NCI-H1436 (cell line): ENCODE data around the gene ZFP36.
"Not testable (repeated sequence)": the region's sequence is repeated elsewhere in the genome, so short reads cannot be mapped to it uniquely, and the experiment has no call there.

ENCODE experiments used
- DNase-seq: peaks from one replicate; lab custom pipeline; 2025; lab: John Stamatoyannopoulos, UW

The ZFP36 gene

DNA sequence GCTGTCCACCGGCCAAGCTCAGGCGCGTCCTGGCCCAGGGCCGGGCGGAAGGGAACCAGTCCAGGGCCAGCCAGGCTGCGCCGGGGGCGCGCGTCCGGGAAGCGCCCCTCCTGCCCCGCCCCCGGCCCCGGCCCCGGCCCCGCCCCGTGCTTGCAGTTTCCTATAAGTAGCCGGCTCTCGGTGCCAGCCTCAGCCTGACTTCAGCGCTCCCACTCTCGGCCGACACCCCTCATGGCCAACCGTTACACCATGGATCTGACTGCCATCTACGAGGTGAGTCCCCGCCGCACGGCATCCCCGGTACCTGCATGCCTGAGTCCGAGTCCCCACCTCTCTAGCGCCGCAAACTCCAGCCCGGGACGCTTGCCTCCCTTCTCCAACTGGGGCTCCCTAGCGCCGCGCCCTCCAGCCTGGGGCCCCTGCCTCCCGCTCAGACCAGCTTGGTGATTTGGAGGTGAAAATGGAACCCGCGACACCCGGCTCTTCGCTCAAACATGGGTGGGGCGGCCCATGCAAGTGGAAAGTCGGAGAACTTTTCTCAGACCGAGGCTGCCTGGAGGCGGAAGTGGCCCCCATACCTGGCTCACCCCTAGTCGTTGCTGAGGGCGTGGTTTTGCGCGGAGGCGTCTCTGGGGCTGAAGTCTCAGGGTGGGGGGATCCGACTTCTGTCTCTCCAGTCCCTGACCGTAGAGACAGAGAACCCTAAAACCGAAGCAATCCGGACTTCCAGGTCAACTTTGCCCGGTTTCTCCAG lies at the start of gene ZFP36:
TSS of gene ZFP36 (plus strand) at position 192 of the 754 bp plus-strand sequence. CDS start at position 250, 58 bp downstream.
- peak; percentile 46 for DNase-seq

GRCh38 chr19:39359026-39359425 lies 47.6 kb upstream of the ZFP36 start:
- no peak for DNase-seq

GRCh38 chr19:39360599-39360998 lies 46.0 kb upstream of the ZFP36 start:
- DNase-seq = no peak

DNA sequence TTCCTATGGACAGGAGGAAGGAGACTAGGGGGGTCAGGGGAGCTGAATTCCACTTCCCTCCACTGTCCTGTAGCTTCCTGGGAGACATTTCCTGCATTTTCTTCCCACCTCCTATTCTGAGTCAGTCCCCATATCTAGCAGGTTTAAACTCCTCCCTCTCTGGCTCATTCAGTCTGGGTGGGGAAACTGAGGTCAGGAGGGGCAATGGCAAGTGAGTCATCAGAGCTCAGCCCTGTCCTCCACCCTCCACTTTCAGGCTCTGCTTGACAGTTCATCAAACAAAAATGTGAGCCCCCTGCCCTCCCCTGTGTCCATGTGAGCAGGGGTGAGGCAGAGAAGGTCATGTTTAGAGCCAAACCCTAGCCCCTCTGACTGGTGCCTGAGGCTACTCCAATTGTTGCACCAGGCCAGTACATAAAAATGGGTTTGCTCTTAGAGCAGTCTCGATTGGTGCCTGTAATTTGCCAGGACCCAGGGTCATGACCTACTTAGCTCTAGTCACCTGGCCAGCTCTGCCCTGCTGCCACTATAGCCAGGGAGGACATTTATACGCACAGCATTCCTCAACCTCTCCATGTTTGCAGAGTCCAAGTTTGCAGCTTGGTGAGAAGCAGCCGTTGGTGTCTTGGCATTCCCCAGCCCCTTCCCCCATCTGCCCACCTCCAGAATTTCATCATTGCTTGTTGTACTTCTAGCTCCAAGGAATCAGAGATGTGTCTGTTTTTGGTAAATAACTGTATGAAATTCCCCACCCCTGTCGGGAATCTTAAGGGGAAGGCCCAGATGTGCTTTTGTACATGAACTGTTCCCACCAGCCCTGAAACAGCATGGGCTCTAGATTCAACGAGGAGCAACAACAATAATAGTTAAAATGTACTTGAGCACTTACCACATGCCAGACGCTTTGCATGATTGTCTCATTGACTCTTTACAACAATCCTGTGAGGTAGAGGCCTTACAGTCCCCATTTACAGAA lies 43.7 kb upstream of the ZFP36 start:
- no peak for DNase-seq

DNA sequence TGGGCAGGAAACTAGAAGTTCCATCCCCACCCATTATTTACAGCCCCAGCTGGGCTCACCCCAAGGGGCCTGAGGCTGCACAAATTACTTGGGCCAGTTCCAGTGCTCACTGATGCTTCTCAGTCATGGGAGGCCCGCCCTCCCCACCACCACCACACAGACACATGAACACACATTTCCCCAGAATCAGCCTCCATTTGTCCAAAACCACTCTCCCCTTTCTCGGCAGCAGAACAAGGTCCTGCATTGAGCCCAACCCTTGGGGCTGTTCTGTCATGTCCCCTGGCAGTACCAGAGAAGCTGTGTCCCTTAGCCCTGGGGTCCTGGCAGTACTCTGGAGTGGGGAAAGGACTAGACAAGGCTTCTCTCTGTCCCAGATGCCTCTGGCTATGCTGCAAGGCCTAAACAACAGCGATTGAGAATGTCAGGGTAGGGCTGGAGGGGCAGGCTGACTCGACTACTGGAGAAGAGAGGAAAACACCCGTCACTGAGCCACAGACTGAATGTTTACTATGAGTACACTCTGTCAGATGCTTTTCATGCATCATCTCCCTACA lies 42.7 kb upstream of the ZFP36 start:
- DNase-seq = no peak

GRCh38 chr19:39365531-39365930 lies 41.1 kb upstream of the ZFP36 start:
- no peak for DNase-seq

GRCh38 chr19:39369200-39369599 lies 37.4 kb upstream of the ZFP36 start:
- DNase-seq = no peak

GRCh38 chr19:39370735-39371134 lies 35.9 kb upstream of the ZFP36 start:
- DNase-seq = no peak

DNA sequence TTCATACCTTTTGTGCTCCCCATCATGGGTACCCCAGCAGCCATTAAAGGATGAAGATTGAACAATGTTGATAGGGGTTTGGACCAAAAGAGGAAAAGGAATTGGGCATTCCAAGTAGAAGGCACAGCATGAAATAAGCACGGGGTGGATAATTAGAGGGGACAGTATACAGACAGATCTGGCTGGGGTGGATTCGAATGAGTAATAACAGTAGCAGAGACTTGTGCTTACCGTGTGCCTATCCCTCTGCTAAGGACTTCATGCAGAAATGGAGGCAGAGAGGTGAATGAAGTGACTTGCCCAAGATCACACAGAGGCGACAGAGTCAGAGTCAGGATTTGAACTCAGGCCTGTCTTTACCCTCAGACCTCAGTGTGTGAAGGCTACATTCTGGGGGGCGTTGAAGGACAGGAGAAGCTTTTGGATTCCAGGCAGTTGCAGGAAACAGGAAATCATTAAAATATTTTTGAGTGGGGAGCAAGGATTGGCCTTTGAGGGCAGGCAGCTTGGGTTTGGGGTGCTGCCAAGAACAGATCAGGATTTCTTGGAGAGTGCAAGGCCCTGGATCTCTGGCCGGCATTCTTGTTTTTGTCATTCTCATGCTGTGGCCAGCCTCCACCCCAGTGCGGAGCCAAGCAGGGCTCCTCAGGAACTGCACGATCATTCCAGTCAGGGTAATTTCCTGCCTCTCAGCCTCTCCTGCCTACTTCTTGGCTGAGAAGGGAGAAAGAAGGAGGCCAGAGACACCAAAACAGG lies 34.4 kb upstream of the ZFP36 start:
- no peak for DNase-seq

DNA sequence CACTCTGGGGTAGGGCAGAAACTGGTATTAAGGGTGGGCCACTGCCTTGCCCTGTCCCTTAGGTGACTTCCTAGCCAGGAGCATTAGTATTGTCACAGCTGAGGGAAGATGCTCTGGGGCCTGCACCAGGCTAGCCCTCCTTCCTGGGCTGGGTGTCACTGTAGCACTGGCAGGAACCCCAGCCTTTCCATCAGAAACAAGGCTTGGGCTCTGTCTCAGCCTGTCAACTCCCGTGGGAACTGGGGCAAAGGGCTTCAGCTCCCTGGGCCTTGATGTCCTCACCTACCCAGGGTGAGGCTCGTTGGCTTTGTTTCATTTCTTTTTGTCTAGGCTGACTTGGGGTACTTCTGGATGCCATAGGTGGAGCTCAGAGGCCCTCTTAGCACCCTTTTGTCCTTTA lies 33.7 kb upstream of the ZFP36 start:
- no peak for DNase-seq

- DNase-seq = no peak
Observed at GRCh38 chr19:39375929-39376328, 30.7 kb upstream of the ZFP36 start.

DNA sequence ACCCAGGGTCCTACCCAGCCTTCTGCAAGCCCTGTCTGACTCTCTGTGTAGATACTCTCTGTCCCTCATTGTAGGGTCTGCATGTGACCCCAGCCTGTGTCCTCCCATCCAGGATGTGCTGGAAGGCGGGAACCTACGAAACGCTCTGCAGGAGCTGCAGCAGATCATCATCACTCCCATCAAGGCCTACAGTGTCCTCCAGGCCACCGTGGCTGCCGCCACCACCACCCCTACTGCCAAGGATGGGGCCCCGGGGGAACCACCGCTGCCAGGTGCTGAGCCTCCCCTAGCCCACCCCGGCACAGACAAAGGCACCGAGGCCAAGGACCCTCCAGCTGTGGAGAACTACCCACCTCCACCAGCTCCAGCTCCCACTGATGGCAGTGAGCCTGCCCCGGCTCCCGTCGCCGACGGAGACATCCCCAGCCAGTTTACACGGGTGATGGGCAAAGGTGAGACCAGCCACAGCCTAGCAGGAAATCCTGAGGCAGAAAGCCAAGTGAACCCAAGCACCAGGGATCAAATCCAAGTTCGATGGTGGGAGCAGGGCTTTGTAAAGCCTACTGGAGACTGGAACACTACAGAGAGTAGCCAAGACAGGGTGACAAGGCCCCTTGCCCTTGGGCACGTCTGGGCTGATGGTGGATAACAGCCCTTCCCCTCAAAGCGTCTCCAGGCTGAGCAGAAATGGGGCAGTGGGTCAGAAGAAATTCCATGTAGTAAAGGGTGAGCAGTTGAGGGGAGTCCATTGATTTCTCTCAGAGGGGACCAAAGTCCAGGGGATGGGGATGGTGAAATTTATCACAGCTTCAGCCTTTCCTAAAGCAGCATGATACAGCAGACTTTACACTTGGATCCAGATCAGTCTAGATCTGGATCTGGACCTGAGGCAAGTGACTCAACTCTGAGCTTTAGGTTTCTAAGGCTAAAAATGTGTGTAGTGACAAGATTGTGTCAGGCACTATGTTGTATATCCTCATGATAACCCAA lies 29.0 kb upstream of the ZFP36 start:
- DNase-seq = no peak

- DNase-seq = not testable (repeated sequence)
Observed at GRCh38 chr19:39379366-39379765, 27.3 kb upstream of the ZFP36 start.

DNA sequence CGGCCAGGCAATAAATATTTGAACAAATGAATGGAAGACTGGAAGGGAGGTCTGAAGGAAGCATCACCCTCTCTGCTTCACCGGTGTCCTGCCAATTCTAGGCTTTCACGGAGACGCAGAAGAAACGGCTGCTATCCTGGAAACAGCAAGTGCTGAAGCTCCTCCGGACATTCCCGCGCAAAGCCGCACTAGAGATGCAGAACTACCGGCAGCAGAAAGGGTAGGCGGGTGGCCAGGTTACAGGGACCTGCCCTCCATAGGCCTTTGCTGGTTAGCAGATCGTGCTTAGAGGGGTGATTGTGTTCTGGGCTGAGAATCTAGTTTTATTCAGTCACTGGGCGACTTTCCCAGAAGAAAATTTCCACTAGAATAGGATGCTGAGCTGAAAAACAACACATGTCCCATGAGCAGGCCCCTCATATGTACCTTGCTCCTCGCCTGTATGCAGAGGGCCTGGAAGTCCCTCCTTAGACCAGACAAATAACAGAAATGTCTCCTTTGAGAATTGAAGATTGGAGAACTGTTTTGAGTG lies 26.7 kb upstream of the ZFP36 start:
- no peak for DNase-seq

DNA sequence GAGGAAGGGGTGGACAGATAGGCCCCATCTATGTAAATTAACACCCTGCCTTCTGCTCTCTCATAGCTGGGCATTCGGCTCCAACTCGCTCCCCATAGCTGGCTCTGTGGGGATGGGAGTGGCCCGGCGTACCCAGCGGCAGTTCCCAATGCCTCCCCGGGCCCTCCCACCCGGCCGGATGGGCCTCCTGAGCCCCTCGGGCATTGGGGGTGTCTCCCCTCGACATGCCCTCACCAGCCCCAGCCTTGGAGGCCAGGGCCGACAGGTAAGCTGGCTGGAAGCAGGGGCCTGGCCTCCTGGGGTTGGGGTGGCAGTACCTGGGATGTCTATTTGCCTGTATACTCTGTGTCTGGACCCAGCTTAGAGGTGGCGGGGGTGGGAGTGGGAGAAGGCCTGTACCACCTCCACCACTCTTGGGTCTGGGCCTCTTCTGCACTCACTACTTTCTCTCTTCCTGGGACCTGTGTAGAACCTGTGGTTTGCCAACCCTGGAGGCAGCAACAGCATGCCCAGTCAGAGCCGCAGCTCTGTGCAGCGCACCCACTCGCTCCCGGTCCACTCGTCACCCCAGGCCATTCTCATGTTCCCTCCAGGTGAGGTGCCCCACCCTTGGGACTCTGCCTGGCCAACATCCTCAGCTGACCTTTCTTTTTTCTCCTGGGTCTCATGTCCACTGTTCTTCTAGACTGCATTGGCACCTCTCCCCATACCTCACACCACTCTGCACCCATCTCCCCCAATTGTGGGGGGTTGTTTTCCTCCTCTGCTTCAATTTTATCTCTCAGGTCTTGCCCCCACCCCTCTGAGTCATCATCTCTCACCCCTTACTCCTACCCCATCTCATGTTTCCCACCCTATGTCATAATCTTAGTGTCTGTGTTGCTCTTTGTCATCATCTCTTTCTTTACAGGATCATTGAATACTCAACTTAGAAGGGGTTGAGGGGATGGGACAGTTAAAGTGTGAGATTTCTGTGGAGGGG lies 25.8 kb upstream of the ZFP36 start:
- DNase-seq = no peak

DNA sequence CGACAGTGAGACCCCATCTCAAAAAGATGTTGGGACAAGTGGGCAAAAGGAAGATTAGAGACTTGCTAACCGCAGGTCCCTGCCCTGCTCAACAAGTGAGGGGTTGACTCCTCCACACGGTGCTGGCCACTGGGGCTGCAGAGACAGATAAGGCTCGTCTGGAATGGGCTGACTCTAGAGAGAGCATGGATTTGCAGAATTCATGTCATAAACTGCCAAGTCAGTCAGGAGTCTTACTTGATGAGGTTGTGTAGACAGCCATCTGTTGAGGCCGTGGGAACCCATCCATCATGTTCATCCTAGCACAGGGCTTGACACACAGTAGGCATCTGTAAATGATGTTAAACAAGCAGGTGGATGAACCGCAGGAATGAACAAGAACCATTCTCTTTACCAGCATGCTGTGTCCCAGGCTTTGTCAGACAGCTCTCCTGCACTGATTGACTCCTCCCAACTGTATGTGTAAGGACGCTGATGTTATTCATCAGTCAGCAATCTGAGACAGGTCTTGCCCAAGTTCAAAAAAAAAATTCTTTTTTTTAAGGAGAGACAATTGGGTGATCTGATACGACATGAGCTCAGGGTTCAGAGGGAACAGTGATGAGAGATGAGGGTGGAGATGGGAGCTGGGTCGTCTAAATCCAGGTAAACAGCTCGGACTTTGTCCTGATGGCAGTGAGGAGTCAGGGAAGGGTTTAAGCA lies 24.6 kb upstream of the ZFP36 start:
- no peak for DNase-seq

GRCh38 chr19:39382991-39383828 lies 23.4 kb upstream of the ZFP36 start:
- DNase-seq = no peak
